ENCODE measurements around the gene STK32B.

STK32B gene

GRCh38 chr4:5365071-5366008, 314.1 kb downstream of the STK32B start:
- DNase-seq (ENCODE audit: low read depth), result no peak

DNA sequence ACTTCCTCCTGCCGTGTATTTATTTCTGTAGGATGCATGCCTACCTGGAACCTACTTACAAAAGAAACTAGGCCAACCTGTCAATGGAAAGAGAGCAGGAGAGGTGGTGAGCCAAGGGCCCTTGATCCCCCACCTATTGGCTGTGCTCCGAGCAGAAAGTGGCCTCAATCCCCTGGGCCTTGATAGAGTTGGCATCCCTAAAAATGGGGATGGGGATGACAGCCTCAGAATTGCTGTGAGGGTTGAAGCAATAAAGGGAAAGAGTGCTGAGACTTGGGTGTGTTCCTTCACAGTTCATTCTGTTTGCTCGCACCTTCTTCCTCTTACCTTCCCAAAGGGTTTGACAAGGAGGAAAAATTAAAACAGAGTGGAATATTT, 314.7 kb downstream of the STK32B start:
- no peak for DNase-seq (ENCODE audit: low read depth)

- no peak for DNase-seq (ENCODE audit: low read depth)
Measured at GRCh38 chr4:5366421-5366820, 315.1 kb downstream of the STK32B start.

DNA sequence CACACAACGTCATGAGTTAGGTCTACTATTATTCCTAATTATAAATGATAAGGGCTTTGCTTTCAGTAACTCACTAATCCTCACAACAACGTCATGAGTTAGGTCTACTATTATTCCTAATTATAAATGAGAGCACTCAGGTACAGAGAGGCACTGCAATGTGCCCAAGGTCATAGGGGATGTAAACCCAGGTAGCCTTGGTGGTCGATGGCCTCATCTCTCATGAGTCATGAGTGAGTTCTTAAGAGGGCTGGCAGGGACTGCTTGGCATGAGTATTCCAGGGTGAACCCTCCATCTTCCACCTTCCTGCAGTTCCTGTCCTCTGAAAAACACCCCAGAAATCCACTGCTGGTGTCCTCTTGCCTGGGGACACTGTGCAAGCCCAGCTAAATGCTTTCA, 317.1 kb downstream of the STK32B start:
- no peak for DNase-seq (ENCODE audit: low read depth)

GRCh38 chr4:5370286-5370685, 319.0 kb downstream of the STK32B start:
- DNase-seq (ENCODE audit: low read depth), result no peak

GRCh38 chr4:5371415-5372190, 320.3 kb downstream of the STK32B start:
- DNase-seq (ENCODE audit: low read depth), result no peak

- no peak for DNase-seq (ENCODE audit: low read depth)
Measured at GRCh38 chr4:5372198-5372597, 320.9 kb downstream of the STK32B start.

DNA sequence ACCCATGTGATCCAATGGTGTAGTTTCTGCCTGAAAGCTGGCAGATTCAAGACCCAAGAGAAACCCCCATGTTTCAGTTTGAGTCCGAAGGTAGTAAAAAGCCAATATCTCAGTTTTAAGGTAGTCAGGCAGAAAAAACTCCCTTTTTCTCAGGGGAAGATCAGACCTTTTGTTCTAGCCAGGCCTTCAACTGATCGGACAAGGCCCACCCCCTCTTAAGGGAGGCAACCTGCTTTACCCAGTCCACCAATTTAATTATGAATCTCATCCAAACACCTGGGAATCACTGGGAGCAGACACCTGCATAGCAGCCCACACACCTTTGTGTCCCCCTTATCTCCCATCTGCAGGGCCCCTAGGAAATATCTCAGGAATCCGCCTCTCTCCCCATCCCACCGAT, 322.0 kb downstream of the STK32B start:
- DNase-seq (ENCODE audit: low read depth), result no peak

GRCh38 chr4:5374592-5374991, 323.3 kb downstream of the STK32B start:
- DNase-seq (ENCODE audit: low read depth), result no peak

GRCh38 chr4:5374994-5375393, 323.7 kb downstream of the STK32B start:
- no peak for DNase-seq (ENCODE audit: low read depth)

DNA sequence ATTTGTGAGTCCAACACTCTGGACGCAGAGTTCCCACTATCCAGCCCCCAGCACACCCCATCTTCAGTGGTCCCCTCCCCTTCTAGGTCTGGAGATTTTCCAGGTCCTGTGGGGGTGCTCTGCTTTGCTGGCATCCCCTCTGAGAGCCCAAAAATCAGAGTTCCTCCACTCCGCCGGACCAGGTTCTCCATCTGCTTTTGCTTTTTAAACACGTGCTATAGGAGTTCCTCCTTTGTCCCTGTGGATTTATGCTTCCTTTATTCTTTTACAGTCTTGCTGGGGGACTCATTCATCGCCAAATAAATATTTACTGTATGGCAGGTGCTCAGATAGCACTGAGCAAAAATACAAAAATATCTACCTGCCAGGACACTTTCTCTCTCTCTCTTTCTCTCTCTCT, 324.7 kb downstream of the STK32B start:
- DNase-seq (ENCODE audit: low read depth), result no peak

- no peak for DNase-seq (ENCODE audit: low read depth)
Measured at GRCh38 chr4:5378002-5378401, 326.7 kb downstream of the STK32B start.

DNA sequence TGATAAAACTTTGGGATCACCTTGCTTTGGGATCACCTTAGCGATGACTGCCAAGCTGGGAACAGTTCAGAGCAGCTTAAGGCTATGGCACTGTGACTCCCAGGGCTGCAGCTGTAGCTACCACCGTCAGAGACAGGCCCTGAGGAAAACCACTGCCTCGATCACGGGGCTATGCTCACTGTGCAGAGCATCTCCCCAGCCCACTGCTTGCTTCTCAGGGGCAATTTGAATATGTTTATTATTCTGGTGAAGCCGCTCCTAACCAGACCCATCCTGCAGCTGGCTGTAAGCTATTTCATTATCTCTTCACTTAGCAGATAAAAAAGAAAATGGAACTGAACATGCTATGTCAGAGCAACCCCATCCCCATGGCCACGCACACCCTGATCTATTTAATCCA, 328.6 kb downstream of the STK32B start:
- DNase-seq (ENCODE audit: low read depth), result no peak

GRCh38 chr4:5381961-5382441, 330.7 kb downstream of the STK32B start:
- DNase-seq (ENCODE audit: low read depth), result no peak

- DNase-seq (ENCODE audit: low read depth), result no peak
Measured at GRCh38 chr4:5383191-5383980, 332.1 kb downstream of the STK32B start.

- no peak for DNase-seq (ENCODE audit: low read depth)
Measured at GRCh38 chr4:5385741-5386311, 334.5 kb downstream of the STK32B start.

DNA sequence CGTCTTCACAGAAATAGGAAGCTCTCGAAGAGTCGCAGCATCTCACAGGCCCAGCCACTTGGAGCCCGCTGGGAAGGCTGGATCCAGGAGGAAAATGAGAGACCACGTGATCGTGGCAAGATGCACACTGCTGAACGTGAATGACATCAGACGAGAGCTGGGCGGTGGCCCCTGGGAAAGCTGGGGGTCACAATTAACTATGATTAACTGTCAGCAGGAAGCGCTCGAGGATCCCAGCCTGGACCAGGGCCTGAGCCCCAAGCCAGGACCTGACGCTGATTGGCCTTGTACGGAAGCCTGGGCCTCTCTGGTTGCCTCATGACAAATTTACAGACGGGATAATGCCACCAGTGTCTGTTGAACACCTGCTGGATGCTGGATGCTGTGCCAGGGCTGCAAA, 335.6 kb downstream of the STK32B start:
- no peak for DNase-seq (ENCODE audit: low read depth)

DNA sequence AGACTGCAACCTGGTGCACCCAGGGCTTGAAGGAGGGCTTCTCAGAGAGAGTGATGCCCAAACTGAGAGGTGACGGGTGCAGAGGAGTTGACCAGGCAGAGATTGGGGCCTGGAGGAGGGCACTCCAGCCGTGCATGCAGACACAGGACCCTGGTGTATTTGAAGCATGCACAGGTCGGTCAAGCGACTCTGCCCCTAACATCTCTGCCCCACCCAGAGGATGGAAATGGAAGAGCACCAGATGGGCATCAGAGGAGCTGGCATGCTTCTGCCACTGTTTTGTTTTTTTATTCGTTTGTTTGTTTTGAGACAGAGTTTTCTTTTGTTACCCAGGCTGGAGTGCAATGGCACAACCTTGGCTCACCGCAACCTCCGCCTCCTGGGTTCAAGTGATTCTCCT, 336.2 kb downstream of the STK32B start:
- no peak for DNase-seq (ENCODE audit: low read depth)

- no peak for DNase-seq (ENCODE audit: low read depth)
Measured at GRCh38 chr4:5389756-5390310, 338.6 kb downstream of the STK32B start.

DNA sequence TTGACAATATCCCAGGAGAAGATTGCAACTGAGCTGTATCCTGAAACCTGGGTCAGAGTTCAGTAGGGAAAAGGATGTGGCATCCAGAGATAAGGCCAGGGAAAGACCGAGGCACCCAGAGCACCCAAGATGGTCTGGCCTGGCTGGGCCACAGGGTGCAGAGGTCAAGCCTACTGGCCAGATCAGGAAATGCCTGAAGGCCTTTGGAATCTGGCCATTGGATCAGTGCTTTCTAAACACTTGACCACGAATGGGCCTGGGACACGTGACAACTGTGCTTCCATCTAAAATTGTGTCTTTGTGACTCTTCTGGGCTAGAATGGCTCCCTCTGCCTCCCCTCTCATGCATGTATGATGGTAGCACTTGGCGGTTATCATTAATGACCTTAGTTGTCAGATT, 340.2 kb downstream of the STK32B start:
- no peak for DNase-seq (ENCODE audit: low read depth)

GRCh38 chr4:5393911-5394513, 342.7 kb downstream of the STK32B start:
- no peak for DNase-seq (ENCODE audit: low read depth)
